Measurements from ENCODE around the gene DKKL1. TPM values are rescaled to one million over a fixed set of nuclear protein-coding genes. Genes with fewer than 3 reads are reported as not detected.
"Not testable (repeated sequence)": the region's sequence is repeated elsewhere in the genome, so short reads cannot be mapped to it uniquely, and the experiment has no call there.

Gene DKKL1
- 0.91 TPM for polyA plus RNA-seq
- long read RNA-seq, donor 1 = 0 reads
- long read RNA-seq, donor 2 = 0 reads
- long read RNA-seq, donor 3 = 0 reads
- long read RNA-seq, donor 4 = 0 reads
- long read RNA-seq, donor 5 = 0 reads
- long read RNA-seq, donor 6 = 0 reads
- long read RNA-seq, donor 7, partial matches to known transcripts = 0 of 1 reads
- long read RNA-seq, donor 7, other reads (novel, unspliced or antisense) = 0 of 1 reads
- long read RNA-seq, donor 8 = 0 reads
- long read RNA-seq, donor 9 = 0 reads
- long read RNA-seq, donor 10, partial matches to known transcripts = 0 of 1 reads
- long read RNA-seq, donor 10, other reads (novel, unspliced or antisense) = 0 of 1 reads
- long read RNA-seq, donor 11 = 0 reads

DNA sequence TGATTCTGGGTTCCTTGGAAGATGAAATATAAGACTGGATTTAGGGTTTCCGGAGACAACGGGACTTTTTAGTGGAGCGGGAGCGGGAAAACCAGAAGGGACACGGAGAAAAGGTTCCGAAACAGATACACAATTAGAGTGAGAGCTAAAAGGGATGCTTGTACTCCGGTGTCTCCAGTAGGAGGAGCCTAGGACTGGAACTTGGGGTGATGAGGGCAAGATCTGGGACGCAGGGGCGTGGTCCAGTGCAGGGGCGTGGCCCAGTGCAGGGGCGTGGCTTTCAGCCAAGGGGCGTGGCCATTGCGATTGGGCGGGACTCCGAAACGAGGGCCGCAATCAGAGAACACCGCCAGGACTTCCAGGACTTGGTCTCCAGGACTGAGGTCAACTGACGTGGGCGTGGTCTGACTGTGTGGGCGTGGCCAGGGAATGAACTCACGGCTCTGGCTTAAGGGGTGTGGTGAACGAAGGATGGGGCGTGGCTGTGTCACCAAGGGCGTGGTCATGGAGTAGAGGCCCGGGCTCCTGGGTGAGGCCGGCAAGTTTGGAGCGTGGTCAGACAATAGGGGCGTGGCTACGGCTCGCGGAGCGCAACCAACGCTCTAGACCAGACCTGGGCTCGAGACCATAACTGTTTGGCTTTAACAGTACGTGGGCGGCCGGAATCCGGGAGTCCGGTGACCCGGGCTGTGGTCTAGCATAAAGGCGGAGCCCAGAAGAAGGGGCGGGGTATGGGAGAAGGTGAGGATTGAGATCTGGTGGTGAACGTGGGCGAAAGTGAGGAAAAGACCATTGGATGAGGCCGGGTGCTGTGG is at the start of gene DKKL1:
DKKL1 (plus strand) TSS at position 610 of the 815 bp plus-strand sequence; CDS start at position 732, 122 bp downstream.
- 10% methylated on average over 5 of the region's 46 CpGs for WGBS (ENCODE audit: insufficient coverage, low lambda C conversion rate)
- peaks cover 5% of the 10 kb centered on the region for H3K4me1 ChIP-seq (ENCODE audit: control insufficient read depth, insufficient read depth, low read length)
- peaks cover 54% of the 10 kb centered on the region for H3K27me3 ChIP-seq (ENCODE audit: control insufficient read depth, insufficient read depth, low read length)
- H3K36me3 ChIP-seq (ENCODE audit: control insufficient read depth, insufficient read depth, low read length) = no peaks in the 10 kb centered on the region
- peak; percentile 80 to 85 for DNase-seq
- H3K27ac ChIP-seq (ENCODE audit: low read length) = peak within 1 kb of the TSS; percentile 90
- H3K4me3 ChIP-seq (ENCODE audit: low read length) = peak within 1 kb of the TSS; percentile 81
- peaks cover 7% of the 10 kb centered on the region for H3K9me3 ChIP-seq (ENCODE audit: control insufficient read depth, low read depth, low read length)

DNA sequence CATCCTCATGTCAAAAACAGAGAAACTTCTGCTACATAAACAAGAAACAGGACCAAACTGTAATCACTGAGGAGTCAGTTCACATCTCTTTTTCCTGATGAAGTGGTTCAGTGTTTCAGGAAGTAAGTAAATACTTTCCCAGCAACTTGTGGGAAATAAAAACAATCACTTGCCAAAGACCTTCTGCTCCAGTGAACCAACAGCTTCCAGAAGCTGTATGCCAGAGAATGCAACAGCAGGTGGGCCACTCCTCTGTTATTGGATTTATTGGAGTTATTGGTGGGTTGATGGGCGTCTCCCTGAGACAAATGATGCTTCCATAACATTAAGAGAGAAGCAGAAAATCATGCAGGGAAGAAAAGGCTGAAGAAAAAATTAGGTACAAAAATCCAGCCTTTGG is 48.6 kb upstream of the DKKL1 start:
- no peaks in the 10 kb centered on the region for H3K27me3 ChIP-seq (ENCODE audit: control insufficient read depth, insufficient read depth, low read length)
- H3K36me3 ChIP-seq (ENCODE audit: control insufficient read depth, insufficient read depth, low read length) = no peaks in the 10 kb centered on the region
- no peak for DNase-seq
- no CpG with 5 or more reads among the region's 1 CpG for WGBS (ENCODE audit: insufficient coverage, low lambda C conversion rate)
- no peak overlapping the region for H3K4me3 ChIP-seq (ENCODE audit: low read length)
- H3K27ac ChIP-seq (ENCODE audit: low read length) = no peak overlapping the region
- no peaks in the 10 kb centered on the region for H3K4me1 ChIP-seq (ENCODE audit: control insufficient read depth, insufficient read depth, low read length)
- peaks cover 6% of the 10 kb centered on the region for H3K9me3 ChIP-seq (ENCODE audit: control insufficient read depth, low read depth, low read length)

DNA sequence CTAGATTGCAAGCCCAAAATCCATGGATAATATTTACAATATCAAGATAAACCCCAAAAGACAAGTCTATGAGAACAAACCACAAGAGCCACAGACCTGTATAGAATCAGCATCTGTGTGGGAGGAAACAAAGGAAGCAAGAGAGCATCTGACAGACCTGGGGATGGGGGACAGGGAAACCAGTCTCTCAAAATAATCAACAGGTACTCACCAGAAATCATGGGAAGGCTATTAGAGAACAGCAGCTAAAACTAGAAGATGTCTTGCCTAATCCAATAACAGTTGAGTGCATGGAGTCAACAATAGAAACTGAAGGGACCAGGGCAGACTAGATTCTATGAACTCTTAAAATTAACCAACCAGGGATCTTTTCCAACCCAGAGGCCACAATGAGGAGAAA is 47.4 kb upstream of the DKKL1 start:
- H3K4me1 ChIP-seq (ENCODE audit: control insufficient read depth, insufficient read depth, low read length) = no peaks in the 10 kb centered on the region
- H3K9me3 ChIP-seq (ENCODE audit: control insufficient read depth, low read depth, low read length) = peaks cover 6% of the 10 kb centered on the region
- H3K27ac ChIP-seq (ENCODE audit: low read length) = no peak overlapping the region
- no peak for DNase-seq
- H3K36me3 ChIP-seq (ENCODE audit: control insufficient read depth, insufficient read depth, low read length) = no peaks in the 10 kb centered on the region
- no peak overlapping the region for H3K4me3 ChIP-seq (ENCODE audit: low read length)
- H3K27me3 ChIP-seq (ENCODE audit: control insufficient read depth, insufficient read depth, low read length) = no peaks in the 10 kb centered on the region

DNA sequence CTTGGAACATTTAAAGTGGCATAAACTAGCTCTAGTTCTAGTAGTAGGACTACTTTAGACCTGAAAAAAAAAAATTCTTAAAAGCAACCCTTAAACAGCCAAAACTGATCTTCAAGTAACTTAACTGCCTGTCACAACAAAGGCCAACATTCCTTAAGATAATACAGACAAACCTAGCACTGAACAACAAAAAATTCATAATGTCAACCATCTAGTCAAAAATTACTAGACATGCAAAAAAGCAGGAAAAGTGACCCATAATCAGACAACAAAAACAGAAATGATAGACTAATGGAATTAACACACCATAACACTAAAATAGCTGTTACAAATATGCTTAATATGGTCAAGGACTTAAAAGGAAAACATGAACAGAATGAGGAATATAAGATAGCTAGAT is 45.4 kb upstream of the DKKL1 start:
- Histone ChIP-seq H3K27me3 (ENCODE audit: control insufficient read depth, insufficient read depth, low read length) (no peaks in the 10 kb centered on the region), H3K4me1 (ENCODE audit: control insufficient read depth, insufficient read depth, low read length) (no peaks in the 10 kb centered on the region), H3K4me3 (ENCODE audit: low read length) (no peak overlapping the region), H3K36me3 (ENCODE audit: control insufficient read depth, insufficient read depth, low read length) (no peaks in the 10 kb centered on the region), H3K9me3 (ENCODE audit: control insufficient read depth, low read depth, low read length) (peaks cover 10% of the 10 kb centered on the region), H3K27ac (ENCODE audit: low read length) (no peak overlapping the region)
- DNase-seq = no peak

DNA sequence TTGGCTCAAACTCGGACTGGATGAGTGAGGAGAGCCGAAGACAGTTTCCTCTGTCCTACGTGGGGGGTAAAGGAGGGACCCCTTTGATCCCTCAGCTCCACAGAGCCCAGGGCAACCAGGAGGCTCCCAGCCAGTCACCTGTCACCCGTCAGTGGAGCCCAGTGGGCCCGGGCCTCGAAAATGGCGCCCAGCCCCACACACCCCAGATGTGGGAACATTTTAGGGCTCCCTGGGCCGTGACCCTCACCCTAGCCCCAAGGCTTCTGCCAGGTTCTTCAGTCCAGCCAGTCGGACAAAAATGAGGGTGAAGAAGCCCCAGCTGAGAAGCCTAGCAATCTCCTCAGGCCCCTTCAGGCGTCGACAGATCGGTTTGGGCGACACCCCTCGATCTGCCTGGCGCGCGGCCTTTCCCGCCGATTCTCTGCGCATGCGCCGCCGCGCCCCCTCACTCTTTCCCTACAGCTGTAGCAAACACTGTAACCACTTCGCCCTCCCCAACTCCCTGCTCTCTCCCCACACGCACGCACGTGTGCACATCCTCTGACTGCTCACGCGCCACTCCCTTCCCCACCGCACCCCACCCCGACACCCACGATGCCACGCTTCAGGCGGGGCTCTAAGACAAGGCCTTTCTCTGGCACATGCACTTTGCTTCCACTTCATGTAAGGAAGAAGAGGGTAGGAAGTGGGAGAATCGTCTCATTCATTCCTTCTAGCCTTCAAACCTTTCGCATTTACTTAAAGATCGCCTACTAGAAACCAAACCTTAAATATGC is 38.7 kb upstream of the DKKL1 start, which contains the start of gene SLC6A16:
SLC6A16 (minus strand) TSS at position 391 of the 776 bp plus-strand sequence. CDS start 13,844 bp downstream, outside the sequence.
- WGBS (ENCODE audit: insufficient coverage, low lambda C conversion rate) = 100% methylated on average over 1 of the region's 38 CpGs
- no peak within 1 kb of the TSS for H3K27ac ChIP-seq (ENCODE audit: low read length)
- no peaks in the 10 kb centered on the region for H3K27me3 ChIP-seq (ENCODE audit: control insufficient read depth, insufficient read depth, low read length)
- no peaks in the 10 kb centered on the region for H3K36me3 ChIP-seq (ENCODE audit: control insufficient read depth, insufficient read depth, low read length)
- DNase-seq = no peak
- peaks cover 3% of the 10 kb centered on the region for H3K9me3 ChIP-seq (ENCODE audit: control insufficient read depth, low read depth, low read length)
- no peaks in the 10 kb centered on the region for H3K4me1 ChIP-seq (ENCODE audit: control insufficient read depth, insufficient read depth, low read length)
- H3K4me3 ChIP-seq (ENCODE audit: low read length) = no peak within 1 kb of the TSS

DNA sequence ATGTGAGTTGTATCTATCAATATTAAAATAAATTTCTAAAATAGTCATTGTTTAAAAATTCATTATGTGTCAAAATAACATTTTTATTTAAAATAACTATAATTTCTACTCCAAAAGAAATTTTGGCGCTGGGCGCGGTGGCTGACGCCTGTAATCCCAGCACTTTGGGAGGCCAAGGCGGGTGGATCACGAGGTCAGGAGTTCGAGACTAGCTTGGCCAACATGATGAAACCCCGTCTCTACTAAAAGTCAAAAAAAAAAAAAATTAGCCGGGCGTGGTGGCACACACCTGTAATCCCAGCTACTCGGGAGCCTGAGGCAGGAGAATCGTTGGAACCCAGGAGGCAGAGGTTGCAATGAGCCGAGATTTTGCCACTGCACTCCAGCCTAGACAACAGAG is 37.9 kb upstream of the DKKL1 start:
- not testable (repeated sequence) for H3K27ac ChIP-seq (ENCODE audit: low read length); DNase-seq
- WGBS (ENCODE audit: insufficient coverage, low lambda C conversion rate) = 100% methylated on average over 1 of the region's 13 CpGs

DNA sequence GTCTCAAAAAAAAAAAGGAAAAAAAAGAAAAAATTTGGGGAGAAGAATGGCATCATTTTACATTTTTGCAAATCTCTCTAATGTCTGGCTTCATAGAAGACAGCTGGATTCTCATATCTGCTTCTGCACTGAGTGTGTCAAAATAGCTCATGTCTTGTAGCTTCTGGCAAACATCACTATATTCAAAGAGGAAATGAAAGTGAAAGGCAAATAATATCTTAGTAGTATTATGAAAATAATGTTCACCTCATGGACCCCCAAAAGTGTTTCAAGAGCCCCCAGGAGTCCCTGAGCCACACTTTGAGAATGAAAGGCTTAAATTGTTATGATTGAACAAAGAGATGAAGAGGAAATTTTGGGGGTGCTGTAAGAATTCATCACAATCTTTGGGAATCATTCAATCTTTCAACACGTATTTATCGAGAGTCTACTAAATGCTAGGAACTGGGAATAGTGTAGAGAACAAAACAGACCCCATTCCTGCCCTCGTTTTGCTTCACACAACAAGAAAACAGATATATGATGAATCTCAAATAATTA is 37.4 kb upstream of the DKKL1 start:
- no CpG with 5 or more reads among the region's 3 CpGs for WGBS (ENCODE audit: insufficient coverage, low lambda C conversion rate)
- Histone ChIP-seq H3K36me3 (ENCODE audit: control insufficient read depth, insufficient read depth, low read length) (no peaks in the 10 kb centered on the region), H3K27ac (ENCODE audit: low read length) (no peak overlapping the region), H3K4me3 (ENCODE audit: low read length) (no peak overlapping the region), H3K4me1 (ENCODE audit: control insufficient read depth, insufficient read depth, low read length) (no peaks in the 10 kb centered on the region), H3K9me3 (ENCODE audit: control insufficient read depth, low read depth, low read length) (peaks cover 3% of the 10 kb centered on the region), H3K27me3 (ENCODE audit: control insufficient read depth, insufficient read depth, low read length) (no peaks in the 10 kb centered on the region)
- DNase-seq = no peak

More for the DNA sequence above, 37.9 kb upstream of the DKKL1 start:
- H3K4me3 ChIP-seq (ENCODE audit: low read length); H3K4me1 ChIP-seq (ENCODE audit: control insufficient read depth, insufficient read depth, low read length); H3K27me3 ChIP-seq (ENCODE audit: control insufficient read depth, insufficient read depth, low read length); H3K9me3 ChIP-seq (ENCODE audit: control insufficient read depth, low read depth, low read length); H3K36me3 ChIP-seq (ENCODE audit: control insufficient read depth, insufficient read depth, low read length): not testable (repeated sequence)

DNA sequence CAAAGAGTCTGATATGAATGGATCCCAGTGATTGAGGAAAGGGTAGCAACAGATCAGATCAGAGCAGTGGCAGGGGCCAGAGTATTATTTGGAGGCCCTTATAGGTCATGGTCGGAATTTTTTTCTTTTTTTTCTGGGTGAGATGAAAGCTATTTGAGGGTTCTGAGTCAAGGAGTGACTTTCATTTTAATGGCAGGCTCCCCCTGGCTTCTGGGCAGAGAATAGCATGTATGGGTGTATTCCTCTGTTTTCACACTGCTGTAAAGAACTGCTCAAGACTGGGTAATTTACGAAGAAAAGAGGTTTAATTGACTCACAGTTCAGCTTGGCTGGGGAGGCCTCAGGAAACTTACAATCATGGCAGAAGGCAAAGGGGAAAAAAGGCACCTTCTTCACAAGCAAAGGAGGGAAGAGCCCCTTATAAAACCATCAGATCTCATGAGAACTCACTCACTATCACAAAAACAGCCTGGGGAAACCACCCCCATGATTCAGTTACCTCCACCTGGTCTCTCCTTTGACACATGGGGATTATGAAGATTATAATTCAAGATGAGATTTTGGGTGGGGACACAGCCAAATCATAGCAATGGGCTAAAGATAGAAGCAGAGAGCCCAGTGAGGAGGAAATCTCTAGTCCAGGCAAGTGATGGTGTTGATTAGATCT is 35.7 kb upstream of the DKKL1 start:
- H3K4me1 ChIP-seq (ENCODE audit: control insufficient read depth, insufficient read depth, low read length) = no peaks in the 10 kb centered on the region

DNA sequence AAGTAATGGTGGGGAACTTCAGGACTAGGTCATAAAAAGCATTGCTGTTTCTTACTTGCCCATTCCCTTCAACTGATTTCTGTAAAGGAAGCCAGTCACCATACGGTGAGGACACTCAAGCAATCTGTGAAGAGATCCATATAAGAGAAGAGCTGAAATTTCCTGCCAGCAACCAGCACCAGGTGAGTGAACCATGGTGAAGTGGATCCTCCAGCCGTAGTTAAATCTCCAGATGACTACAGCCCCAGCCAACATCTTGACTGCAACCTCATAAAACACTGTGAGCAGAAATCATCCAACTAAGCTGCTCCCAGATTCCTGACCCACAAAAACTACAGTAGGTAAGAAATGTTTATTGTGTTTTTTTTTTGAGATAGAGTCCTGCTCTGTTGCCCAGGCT is 34.9 kb upstream of the DKKL1 start:
- Histone ChIP-seq H3K36me3 (ENCODE audit: control insufficient read depth, insufficient read depth, low read length) (no peaks in the 10 kb centered on the region), H3K27me3 (ENCODE audit: control insufficient read depth, insufficient read depth, low read length) (no peaks in the 10 kb centered on the region), H3K4me1 (ENCODE audit: control insufficient read depth, insufficient read depth, low read length) (no peaks in the 10 kb centered on the region), H3K4me3 (ENCODE audit: low read length) (no peak overlapping the region), H3K9me3 (ENCODE audit: control insufficient read depth, low read depth, low read length) (peaks cover under 1% of the 10 kb centered on the region), H3K27ac (ENCODE audit: low read length) (no peak overlapping the region)
- no peak for DNase-seq
- no CpG with 5 or more reads among the region's 2 CpGs for WGBS (ENCODE audit: insufficient coverage, low lambda C conversion rate)

More for the DNA sequence above, 35.7 kb upstream of the DKKL1 start:
- no peak for DNase-seq
- Histone ChIP-seq H3K27me3 (ENCODE audit: control insufficient read depth, insufficient read depth, low read length) (no peaks in the 10 kb centered on the region), H3K36me3 (ENCODE audit: control insufficient read depth, insufficient read depth, low read length) (no peaks in the 10 kb centered on the region), H3K9me3 (ENCODE audit: control insufficient read depth, low read depth, low read length) (no peaks in the 10 kb centered on the region), H3K27ac (ENCODE audit: low read length) (no peak overlapping the region), H3K4me3 (ENCODE audit: low read length) (no peak overlapping the region)
- WGBS (ENCODE audit: insufficient coverage, low lambda C conversion rate) = no CpG with 5 or more reads among the region's 2 CpGs

DNA sequence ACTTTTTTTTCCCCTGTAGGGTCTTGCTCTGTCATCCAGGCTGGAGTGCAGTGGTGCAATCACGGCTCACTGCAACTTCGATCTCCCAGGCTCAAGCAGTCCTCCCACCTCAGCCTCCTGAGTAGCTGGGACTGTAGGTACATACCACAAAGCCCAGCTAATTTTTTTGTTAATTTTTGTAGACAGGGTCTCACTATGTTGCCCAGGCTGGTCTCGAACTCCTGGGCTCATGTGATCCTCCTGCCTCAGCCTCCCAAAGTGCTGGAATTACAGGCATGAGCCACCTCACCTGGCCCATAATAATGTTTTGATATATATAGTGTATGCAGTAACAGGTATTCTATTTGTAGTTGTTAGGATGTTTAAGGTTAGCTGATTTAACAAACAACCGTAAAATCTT is 32.5 kb upstream of the DKKL1 start:
- not testable (repeated sequence) for H3K27ac ChIP-seq (ENCODE audit: low read length); H3K9me3 ChIP-seq (ENCODE audit: control insufficient read depth, low read depth, low read length); H3K36me3 ChIP-seq (ENCODE audit: control insufficient read depth, insufficient read depth, low read length); H3K4me3 ChIP-seq (ENCODE audit: low read length); H3K4me1 ChIP-seq (ENCODE audit: control insufficient read depth, insufficient read depth, low read length); H3K27me3 ChIP-seq (ENCODE audit: control insufficient read depth, insufficient read depth, low read length); DNase-seq
- no CpG with 5 or more reads among the region's 4 CpGs for WGBS (ENCODE audit: insufficient coverage, low lambda C conversion rate)
